ENCODE measurements around the gene MYOD1.

The MYOD1 gene

GRCh38 chr11:17734986-17735817 lies 15.8 kb downstream of the MYOD1 start:
- DNase-seq (ENCODE audit: low read depth): no peak

GRCh38 chr11:17735818-17736578 lies 16.6 kb downstream of the MYOD1 start:
- DNase-seq (ENCODE audit: low read depth): no peak

GRCh38 chr11:17736579-17736893 lies 17.2 kb downstream of the MYOD1 start:
- DNase-seq (ENCODE audit: low read depth): no peak

GRCh38 chr11:17736930-17737817 lies 17.8 kb downstream of the MYOD1 start:
- no peak for DNase-seq (ENCODE audit: low read depth)

GRCh38 chr11:17738151-17738973 lies 19.0 kb downstream of the MYOD1 start:
- no peak for DNase-seq (ENCODE audit: low read depth)

- no peak for DNase-seq (ENCODE audit: low read depth)
These were observed 20.6 kb downstream of the MYOD1 start for GRCh38 chr11:17739945-17740338.

- DNase-seq (ENCODE audit: low read depth): no peak
These were observed 21.4 kb downstream of the MYOD1 start for GRCh38 chr11:17740649-17741235.

GRCh38 chr11:17741487-17741886 lies 22.1 kb downstream of the MYOD1 start:
- DNase-seq (ENCODE audit: low read depth): no peak

GRCh38 chr11:17742019-17742418 lies 22.6 kb downstream of the MYOD1 start:
- no peak for DNase-seq (ENCODE audit: low read depth)

- no peak for DNase-seq (ENCODE audit: low read depth)
These were observed 23.8 kb downstream of the MYOD1 start for GRCh38 chr11:17743026-17743807.

GRCh38 chr11:17743808-17744119 lies 24.4 kb downstream of the MYOD1 start:
- DNase-seq (ENCODE audit: low read depth): no peak

GRCh38 chr11:17744151-17744940 lies 25.0 kb downstream of the MYOD1 start:
- no peak for DNase-seq (ENCODE audit: low read depth)

GRCh38 chr11:17745023-17745772 lies 25.8 kb downstream of the MYOD1 start:
- no peak for DNase-seq (ENCODE audit: low read depth)

- DNase-seq (ENCODE audit: low read depth): no peak
These were observed 26.7 kb downstream of the MYOD1 start for GRCh38 chr11:17746096-17746495.

- DNase-seq (ENCODE audit: low read depth): no peak
These were observed 28.0 kb downstream of the MYOD1 start for GRCh38 chr11:17747131-17747955.

- no peak for DNase-seq (ENCODE audit: low read depth)
These were observed 28.7 kb downstream of the MYOD1 start for GRCh38 chr11:17748044-17748443.

- DNase-seq (ENCODE audit: low read depth): no peak
These were observed 29.7 kb downstream of the MYOD1 start for GRCh38 chr11:17748761-17749721.

Data from stimulated activated CD4-positive, alpha-beta T cell treated with anti-CD3 and anti-CD28 coated beads, Interleukin-2, amount 100 ng/mL, for 4 hours (primary cell).